ENCODE results near the gene RBL1. TPM values are rescaled to one million over a fixed set of nuclear protein-coding genes. Genes with fewer than 3 reads are reported as not detected.
"Not testable (repeated sequence)": the region's sequence is repeated elsewhere in the genome, so short reads cannot be mapped to it uniquely, and the experiment has no call there.

RBL1 gene
- total RNA-seq, 2 experiments from 2014 or later, result 46.2 to 67.3 TPM

GRCh38 chr20:37066168-37066567 is 29.6 kb downstream of the RBL1 start:
- Mint-ChIP-seq H3K27ac (no peak overlapping the region), H3K4me1 (peaks cover 5% of the 10 kb centered on the region), H3K36me3 (peaks cover 48% of the 10 kb centered on the region), H3K27me3 (no peaks in the 10 kb centered on the region), H3K4me3 (no peak overlapping the region), H3K9me3 (ENCODE audit: low read depth) (no peaks in the 10 kb centered on the region)
- ATAC-seq, result no peak
- no peak for DNase-seq
- CTCF ChIA-PET, result no interaction called here

- no peak overlapping the region for H3K4me3 Mint-ChIP-seq
- no peak overlapping the region for H3K27ac Mint-ChIP-seq
- H3K4me1 Mint-ChIP-seq, result peaks cover 2% of the 10 kb centered on the region
- ATAC-seq (no peak), DNase-seq (no peak)
- H3K36me3 Mint-ChIP-seq, result peaks cover 63% of the 10 kb centered on the region
- H3K9me3 Mint-ChIP-seq (ENCODE audit: low read depth), result no peaks in the 10 kb centered on the region
- CTCF ChIA-PET, result interaction anchor here (1.4 kb wide), 1 partner anchor 41 kb away, joined by 4 read pairs; no protein-coding TSS in a partner anchor
- H3K27me3 Mint-ChIP-seq, result no peaks in the 10 kb centered on the region
These were observed 40.5 kb downstream of the RBL1 start for GRCh38 chr20:37055276-37055675.

GRCh38 chr20:37053230-37053950 is 42.4 kb downstream of the RBL1 start:
- Mint-ChIP-seq H3K27me3 (no peaks in the 10 kb centered on the region), H3K9me3 (ENCODE audit: low read depth) (no peaks in the 10 kb centered on the region), H3K36me3 (peaks cover 64% of the 10 kb centered on the region), H3K4me3 (no peak overlapping the region), H3K4me1 (peaks cover 2% of the 10 kb centered on the region), H3K27ac (peak overlapping the region; percentile 39)
- DNase-seq, result no peak
- CTCF ChIA-PET, result no interaction called here
- ATAC-seq, result no peak

GRCh38 chr20:37042986-37043972 is 52.5 kb downstream of the RBL1 start:
- H3K27ac Mint-ChIP-seq, result peak overlapping the region; percentile 100
- no peaks in the 10 kb centered on the region for H3K27me3 Mint-ChIP-seq
- H3K4me3 Mint-ChIP-seq, result peak overlapping the region; percentile 76
- DNase-seq, result peak; percentile 87
- CTCF ChIA-PET, result interaction anchor here (0.7 to 1.6 kb wide), 11 partner anchors 18 to 153 kb away, joined by 3 to 6 read pairs (median 4); no protein-coding TSS in a partner anchor
- H3K9me3 Mint-ChIP-seq (ENCODE audit: low read depth), result peaks cover 3% of the 10 kb centered on the region
- peaks cover 41% of the 10 kb centered on the region for H3K4me1 Mint-ChIP-seq
- peak; percentile 86 for ATAC-seq
- peaks cover 76% of the 10 kb centered on the region for H3K36me3 Mint-ChIP-seq

GRCh38 chr20:37039366-37039765 is 56.4 kb downstream of the RBL1 start:
- H3K36me3 Mint-ChIP-seq, result peaks cover 68% of the 10 kb centered on the region
- not testable (repeated sequence) for ATAC-seq

GRCh38 chr20:37032077-37032476 is 63.7 kb downstream of the RBL1 start:
- peaks cover 2% of the 10 kb centered on the region for H3K4me1 Mint-ChIP-seq
- H3K27ac Mint-ChIP-seq, result no peak overlapping the region
- H3K9me3 Mint-ChIP-seq (ENCODE audit: low read depth), result no peaks in the 10 kb centered on the region
- CTCF ChIA-PET, result no interaction called here
- no peak overlapping the region for H3K4me3 Mint-ChIP-seq
- no peak for ATAC-seq
- H3K36me3 Mint-ChIP-seq, result peaks cover 62% of the 10 kb centered on the region
- H3K27me3 Mint-ChIP-seq, result no peaks in the 10 kb centered on the region
- no peak for DNase-seq

More at GRCh38 chr20:37039366-37039765, 56.4 kb downstream of the RBL1 start:
- Mint-ChIP-seq H3K27ac (peak overlapping the region; percentile 32), H3K4me1 (peaks cover 25% of the 10 kb centered on the region)
- DNase-seq; H3K4me3 Mint-ChIP-seq; H3K9me3 Mint-ChIP-seq (ENCODE audit: low read depth); H3K27me3 Mint-ChIP-seq; CTCF ChIA-PET: not testable (repeated sequence)

GRCh38 chr20:37020636-37021035 is 75.2 kb downstream of the RBL1 start:
- Mint-ChIP-seq H3K27ac (no peak overlapping the region), H3K36me3 (peaks cover 59% of the 10 kb centered on the region), H3K4me3 (no peak overlapping the region), H3K27me3 (no peaks in the 10 kb centered on the region), H3K9me3 (ENCODE audit: low read depth) (no peaks in the 10 kb centered on the region), H3K4me1 (peaks cover 16% of the 10 kb centered on the region)
- DNase-seq (no peak), ATAC-seq (no peak)
- CTCF ChIA-PET, result no interaction called here

GRCh38 chr20:37012631-37013030 is 83.2 kb downstream of the RBL1 start:
- DNase-seq; CTCF ChIA-PET; H3K27ac Mint-ChIP-seq; ATAC-seq; H3K27me3 Mint-ChIP-seq; H3K4me3 Mint-ChIP-seq; H3K9me3 Mint-ChIP-seq (ENCODE audit: low read depth): not testable (repeated sequence)
- Mint-ChIP-seq H3K36me3 (peaks cover 39% of the 10 kb centered on the region), H3K4me1 (peaks cover 31% of the 10 kb centered on the region)

- H3K9me3 Mint-ChIP-seq (ENCODE audit: low read depth); CTCF ChIA-PET: not testable (repeated sequence)
These were observed 83.9 kb downstream of the RBL1 start for GRCh38 chr20:37011858-37012257.

GRCh38 chr20:37011147-37011546 is 84.7 kb downstream of the RBL1 start:
- CTCF ChIA-PET, result no interaction called here
- H3K4me1 Mint-ChIP-seq, result peaks cover 24% of the 10 kb centered on the region
- H3K36me3 Mint-ChIP-seq, result peaks cover 31% of the 10 kb centered on the region
- no peak for ATAC-seq
- no peaks in the 10 kb centered on the region for H3K9me3 Mint-ChIP-seq (ENCODE audit: low read depth)
- H3K4me3 Mint-ChIP-seq, result no peak overlapping the region
- peak overlapping the region; percentile 49 for H3K27ac Mint-ChIP-seq
- no peaks in the 10 kb centered on the region for H3K27me3 Mint-ChIP-seq
- DNase-seq, result no peak

More at GRCh38 chr20:37011858-37012257, 83.9 kb downstream of the RBL1 start:
- DNase-seq, H3K27ac Mint-ChIP-seq, H3K27me3 Mint-ChIP-seq, H3K4me3 Mint-ChIP-seq, ATAC-seq: not testable (repeated sequence)
- peaks cover 29% of the 10 kb centered on the region for H3K4me1 Mint-ChIP-seq
- peaks cover 35% of the 10 kb centered on the region for H3K36me3 Mint-ChIP-seq

GRCh38 chr20:37007898-37008649 is 87.7 kb downstream of the RBL1 start:
- H3K4me1 Mint-ChIP-seq, result peaks cover 18% of the 10 kb centered on the region
- CTCF ChIA-PET, result interaction anchor here (0.7 to 1.9 kb wide), 9 partner anchors 20 to 248 kb away, joined by 3 to 10 read pairs (median 3); no protein-coding TSS in a partner anchor
- ATAC-seq, result peak; percentile 90
- no peaks in the 10 kb centered on the region for H3K27me3 Mint-ChIP-seq
- no peak for DNase-seq
- H3K36me3 Mint-ChIP-seq, result peaks cover 35% of the 10 kb centered on the region
- no peak overlapping the region for H3K4me3 Mint-ChIP-seq
- H3K27ac Mint-ChIP-seq, result peak overlapping the region; percentile 63
- H3K9me3 Mint-ChIP-seq (ENCODE audit: low read depth), result no peaks in the 10 kb centered on the region

GRCh38 chr20:37005062-37005942 is 90.5 kb downstream of the RBL1 start:
- not testable (repeated sequence) for H3K9me3 Mint-ChIP-seq (ENCODE audit: low read depth); DNase-seq; H3K4me3 Mint-ChIP-seq; H3K27me3 Mint-ChIP-seq
- Mint-ChIP-seq H3K27ac (peak overlapping the region; percentile 56), H3K4me1 (peaks cover 15% of the 10 kb centered on the region), H3K36me3 (peaks cover 29% of the 10 kb centered on the region)
- ATAC-seq, result peak; percentile 40
- CTCF ChIA-PET, result interaction anchor here (0.6 to 0.7 kb wide), 2 partner anchors 77 to 197 kb away, joined by 3 read pairs; no protein-coding TSS in a partner anchor
